H9 (cell line): ENCODE measurements around the gene ZC3H10. TPM values are rescaled to one million over a fixed set of nuclear protein-coding genes. Genes with fewer than 3 reads are reported as not detected.
A peak's percentile ranks its signal among the peaks of the same experiment; 100 is the strongest.

Source experiments
- DNase-seq: peaks from one replicate; pipeline ENCODE4 v3.0.0-alpha.2; 2017
- H2AFZ ChIP-seq: one replicate; pipeline ENCODE4 v1.6.1; 2013; ENCODE audit warnings: mild to moderate bottlenecking, low read length, control low read depth, moderate library complexity
- H2AK5ac ChIP-seq: 2 replicates; pipeline ENCODE4 v1.6.1; 2013; ENCODE audit warnings: low read length, control low read depth, mixed read lengths; ENCODE audit not compliant: insufficient read length
- H2BK120ac ChIP-seq: one replicate; pipeline ENCODE4 v1.6.1; 2013; ENCODE audit warnings: low read depth, mild to moderate bottlenecking, low read length, control low read depth, inconsistent platforms; ENCODE audit not compliant: poor library complexity, severe bottlenecking
- H2BK12ac ChIP-seq: 2 replicates; pipeline ENCODE4 v1.6.1; 2013; ENCODE audit warnings: low read length, control low read depth, mixed read lengths, low read depth; ENCODE audit not compliant: insufficient read length
- H2BK15ac ChIP-seq: 2 replicates; pipeline ENCODE4 v1.6.1; 2013; ENCODE audit warnings: low read depth, low read length, control low read depth
- H2BK20ac ChIP-seq: one replicate; pipeline ENCODE4 v1.6.1; 2013; ENCODE audit warnings: low read depth, mild to moderate bottlenecking, low read length, control low read depth, inconsistent platforms; ENCODE audit not compliant: poor library complexity, severe bottlenecking
- H2BK5ac ChIP-seq: 2 replicates; pipeline ENCODE4 v1.6.1; 2013; ENCODE audit warnings: low read length, control low read depth, mixed read lengths; ENCODE audit not compliant: insufficient read length
- H3K14ac ChIP-seq: 2 replicates; pipeline ENCODE4 v1.6.1; 2013; ENCODE audit warnings: low read length, control low read depth; ENCODE audit not compliant: insufficient read depth
- H3K18ac ChIP-seq: 2 replicates; pipeline ENCODE4 v1.6.1; 2013; ENCODE audit warnings: low read depth, mild to moderate bottlenecking, mixed read lengths, low read length, control low read depth; ENCODE audit not compliant: insufficient read length
- H3K23ac ChIP-seq: 2 replicates; pipeline ENCODE4 v1.6.1; 2013; ENCODE audit warnings: low read length, control low read depth, mixed read lengths, low read depth; ENCODE audit not compliant: insufficient read length
- H3K23me2 ChIP-seq: 2 replicates; pipeline ENCODE4 v1.6.1; 2013; ENCODE audit warnings: low read depth, mild to moderate bottlenecking, mixed read lengths, low read length, control low read depth; ENCODE audit not compliant: insufficient read length, poor library complexity, severe bottlenecking
- H3K27ac ChIP-seq: 2 replicates; pipeline ENCODE4 v1.5.1; 2013; ENCODE audit warnings: low read length, control low read depth, mixed read lengths, low read depth; ENCODE audit not compliant: insufficient read length
- H3K27me3 ChIP-seq: 2 replicates; pipeline ENCODE4 v1.6.1; 2013; ENCODE audit warnings: low read length, control low read depth, inconsistent platforms; ENCODE audit not compliant: insufficient read depth
- H3K4ac ChIP-seq: 2 replicates; pipeline ENCODE4 v1.6.1; 2013; ENCODE audit warnings: low read depth, mild to moderate bottlenecking, control low read depth, inconsistent platforms, low read length, moderate library complexity
- H3K4me1 ChIP-seq: 2 replicates; pipeline ENCODE4 v1.6.1; 2013; ENCODE audit warnings: low read length, control low read depth, inconsistent platforms; ENCODE audit not compliant: insufficient read depth
- H3K4me2 ChIP-seq: 2 replicates; pipeline ENCODE4 v1.6.1; 2013; ENCODE audit warnings: low read length, control low read depth, mixed read lengths; ENCODE audit not compliant: insufficient read length, insufficient read depth
- H3K56ac ChIP-seq: 2 replicates; pipeline ENCODE4 v1.6.1; 2013; ENCODE audit warnings: low read depth, mild to moderate bottlenecking, mixed read lengths, low read length, control low read depth; ENCODE audit not compliant: insufficient read length
- H3K79me1 ChIP-seq: 2 replicates; pipeline ENCODE4 v1.6.1; 2013; ENCODE audit warnings: low read depth, mild to moderate bottlenecking, moderate library complexity, low read length, control low read depth, inconsistent platforms; ENCODE audit not compliant: insufficient read depth, poor library complexity, severe bottlenecking
- H3K79me2 ChIP-seq: 2 replicates; pipeline ENCODE4 v1.6.1; 2013; ENCODE audit warnings: low read length, control low read depth, inconsistent platforms; ENCODE audit not compliant: insufficient read depth
- H3K9ac ChIP-seq: 2 replicates; pipeline ENCODE4 v1.6.1; 2013; ENCODE audit warnings: low read length, control low read depth, mixed read lengths; ENCODE audit not compliant: insufficient read length; ENCODE audit errors: extremely low read depth
- H3K9me3 ChIP-seq: one replicate; pipeline ENCODE4 v1.6.1; 2013; ENCODE audit warnings: low read depth, low read length, inconsistent platforms; ENCODE audit not compliant: control insufficient read depth
- H3T11ph ChIP-seq: one replicate; pipeline ENCODE4 v1.6.1; 2013; ENCODE audit warnings: mild to moderate bottlenecking, low read length, control low read depth, inconsistent platforms
- H4K20me1 ChIP-seq: one replicate; pipeline ENCODE4 v1.6.1; 2013; ENCODE audit not compliant: control insufficient read depth, insufficient read length, insufficient read depth
- H4K5ac ChIP-seq: 2 replicates; pipeline ENCODE4 v1.6.1; 2013; ENCODE audit warnings: low read depth, mild to moderate bottlenecking, mixed read lengths, low read length, control low read depth; ENCODE audit not compliant: insufficient read length
- H4K8ac ChIP-seq: replicated peaks from 2 replicates; pipeline ENCODE4 v1.6.1; 2013; ENCODE audit warnings: low read length, control low read depth, mixed read lengths, low read depth; ENCODE audit not compliant: insufficient read length
- H4K91ac ChIP-seq: 2 replicates; pipeline ENCODE4 v1.6.1; 2013; ENCODE audit warnings: low read depth, mild to moderate bottlenecking, moderate library complexity, mixed read lengths, low read length, control low read depth; ENCODE audit not compliant: insufficient read length
- H3K27ac Mint-ChIP-seq, 3 experiments: 2 replicates in 2 of 3; 3 replicates in 1 of 3; pipeline ENCODE4 v1.8.0; 2020 to 2021; ENCODE audit warnings: mixed read lengths in 3 of 3, mild to moderate bottlenecking in 1 of 3, moderate library complexity in 1 of 3
- H3K27me3 Mint-ChIP-seq: 2 replicates; pipeline ENCODE4 v1.8.0; 2021; ENCODE audit warnings: low read depth, mild to moderate bottlenecking, moderate library complexity, mixed read lengths
- H3K36me3 Mint-ChIP-seq, 3 experiments: 2 replicates in 2 of 3; 3 replicates in 1 of 3; pipeline ENCODE4 v1.8.0; 2020 to 2021; ENCODE audit warnings: low read depth in 3 of 3, mixed read lengths in 3 of 3; ENCODE audit not compliant: insufficient read depth in 1 of 3
- H3K4me1 Mint-ChIP-seq, 2 experiments: 2 replicates each; pipeline ENCODE4 v1.8.0; 2020; ENCODE audit warnings: mixed read lengths in 2 of 2
- H3K4me3 Mint-ChIP-seq, 2 experiments: 2 replicates in 1 of 2; 3 replicates in 1 of 2; pipeline ENCODE4 v1.8.0; 2020 to 2021; ENCODE audit warnings: mild to moderate bottlenecking in 2 of 2, mixed read lengths in 2 of 2, moderate library complexity in 1 of 2
- H3K9me3 Mint-ChIP-seq, 2 experiments: 2 replicates in 1 of 2; 3 replicates in 1 of 2; pipeline ENCODE4 v1.8.0; 2020; ENCODE audit warnings: mild to moderate bottlenecking in 2 of 2, mixed read lengths in 2 of 2, moderate library complexity in 1 of 2
- CTCF ChIP-seq: fragments of 200-600 bp; sonication (generic); conservative IDR thresholded peaks from 3 replicates; pipeline ENCODE4 v1.8.0; 2021; ENCODE audit warnings: antibody characterized with exemption, mild to moderate bottlenecking
- WGBS: extraction: QIAGEN DNeasy Blood & Tissue Kit; methylation state at CpG from one replicate; pipeline ENCODE4 v1.1.7; 2013; ENCODE audit warnings: missing lambda C conversion rate, low lambda C conversion rate, mixed read lengths; ENCODE audit not compliant: insufficient read length; ENCODE audit errors: extremely low coverage; 5-methylcytosine and 5-hydroxymethylcytosine counted together
- total RNA-seq: library from RNA; stranded (reverse); gene quantifications from 2 replicates; pipeline ENCODE4 v1.2.1, GENCODE V29; 2021

The ZC3H10 gene
- total RNA-seq, 1 experiment from 2014 or later, result 9.4 TPM

- Histone ChIP-seq H4K8ac (no peak overlapping the region), H2BK120ac (no peak overlapping the region), H4K5ac (no peak overlapping the region), H3K79me2 (no peaks in the 10 kb centered on the region), H2BK12ac (no peak overlapping the region), H3K27ac (no peak overlapping the region), H4K20me1 (no peaks in the 10 kb centered on the region), H3K4me2 (no peak overlapping the region), H3K27me3 (no peaks in the 10 kb centered on the region), H3K14ac (no peak overlapping the region), H3K23me2 (no peaks in the 10 kb centered on the region), H2AK5ac (no peak overlapping the region), H2AFZ (no peak overlapping the region), H3K18ac (no peak overlapping the region), H4K91ac (no peak overlapping the region), H3K9me3 (no peaks in the 10 kb centered on the region), H2BK5ac (no peak overlapping the region), H3K56ac (no peak overlapping the region), H3K79me1 (no peaks in the 10 kb centered on the region), H3K9ac (no peak overlapping the region), H3K4me1 (no peaks in the 10 kb centered on the region), H3T11ph (no peak overlapping the region), H3K23ac (no peak overlapping the region), H2BK15ac (no peak overlapping the region), H2BK20ac (no peak overlapping the region), H3K4ac (no peak overlapping the region)
- H3K4me1 Mint-ChIP-seq, result no peaks in the 10 kb centered on the region
- no CpG with 5 or more reads among the region's 4 CpGs for WGBS
- TF ChIP-seq CTCF, result no peak
- H3K9me3 Mint-ChIP-seq, result no peaks in the 10 kb centered on the region; a peak in 2 of 5 replicates
- no peak for DNase-seq
- H3K4me3 Mint-ChIP-seq, result no peak overlapping the region; a peak in 1 of 5 replicates
- peak overlapping the region in 2 of 3 experiments; percentile 8 to 22; a peak in 1 of 7 replicates for H3K27ac Mint-ChIP-seq
- no peaks in the 10 kb centered on the region for H3K27me3 Mint-ChIP-seq
- peaks cover 42 to 71% (median 68%) of the 10 kb centered on the region in 3 experiments for H3K36me3 Mint-ChIP-seq
These were observed 25.2 kb downstream of the ZC3H10 start for GRCh38 chr12:56143217-56143616.
